HG02885 (cell line): ENCODE data around the gene GLIPR1L1.
"Not testable (repeated sequence)": the region's sequence is repeated elsewhere in the genome, so short reads cannot be mapped to it uniquely, and the experiment has no call there.

Source experiments
- ATAC-seq: cut with Tn5 transposase; IDR thresholded peaks from one replicate; pipeline ENCODE4 v1.9.1; 2021; ENCODE audit warnings: mild to moderate bottlenecking; ENCODE audit not compliant: unreplicated experiment, poor library complexity

Gene GLIPR1L1

DNA sequence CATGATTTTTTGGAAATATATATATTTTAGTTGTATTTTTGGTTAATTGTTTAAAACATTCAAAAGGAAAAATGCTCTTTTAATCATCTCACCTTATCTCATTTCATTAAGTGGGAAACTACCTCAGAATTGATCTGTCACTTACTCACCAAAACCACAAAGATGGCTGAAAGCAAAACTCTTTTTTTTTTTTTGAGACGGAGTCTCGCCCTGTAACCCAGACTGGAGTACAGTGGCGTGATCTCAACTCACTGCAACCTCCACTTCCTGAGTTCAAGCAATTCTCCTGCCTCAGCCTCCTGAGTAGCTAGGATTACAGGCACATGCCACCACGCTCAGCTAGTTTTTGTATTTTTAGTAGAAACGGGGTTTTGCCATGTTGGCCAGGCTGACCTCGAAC is 11.7 kb downstream of the GLIPR1L1 start:
- not testable (repeated sequence) for ATAC-seq

DNA sequence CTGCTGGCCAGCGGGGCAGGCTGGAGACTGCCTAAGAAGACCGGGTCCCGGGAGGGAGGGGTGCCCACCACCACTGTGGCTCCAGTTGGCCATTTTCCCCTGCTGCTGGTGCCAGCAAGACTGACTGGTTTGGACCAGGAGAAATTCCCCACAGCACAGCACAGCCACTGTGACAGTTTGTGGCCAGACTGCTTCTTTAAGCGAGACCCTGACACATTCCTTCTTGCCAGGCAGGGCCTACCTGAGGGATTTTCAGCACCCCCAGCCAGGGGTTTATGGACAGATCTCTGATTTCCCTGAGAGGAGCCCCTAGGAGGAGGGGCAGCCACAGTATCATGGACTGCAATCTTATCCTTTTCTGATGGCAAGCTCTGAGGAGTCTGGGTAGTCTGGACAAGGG is 15.5 kb downstream of the GLIPR1L1 start:
- no peak for ATAC-seq

DNA sequence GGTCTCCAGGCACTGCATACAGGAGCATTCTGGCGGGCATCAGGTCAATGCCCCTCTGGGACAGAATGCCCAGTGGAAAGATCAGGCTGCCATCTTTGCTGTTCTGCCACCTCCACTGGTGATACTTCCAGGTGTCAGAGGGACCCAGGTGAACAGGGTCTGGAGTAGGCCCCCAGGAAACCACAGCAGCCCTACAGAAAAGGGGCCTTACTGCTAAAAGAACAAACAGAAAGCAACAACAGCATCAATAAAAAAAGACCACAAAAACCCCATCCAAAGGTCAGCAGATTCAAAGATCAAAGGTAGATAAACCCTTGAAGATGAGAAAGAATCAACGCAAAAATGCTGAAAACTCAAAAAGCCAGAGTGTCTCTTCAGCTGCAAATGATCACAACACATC is 15.9 kb downstream of the GLIPR1L1 start:
- ATAC-seq, result no peak

DNA sequence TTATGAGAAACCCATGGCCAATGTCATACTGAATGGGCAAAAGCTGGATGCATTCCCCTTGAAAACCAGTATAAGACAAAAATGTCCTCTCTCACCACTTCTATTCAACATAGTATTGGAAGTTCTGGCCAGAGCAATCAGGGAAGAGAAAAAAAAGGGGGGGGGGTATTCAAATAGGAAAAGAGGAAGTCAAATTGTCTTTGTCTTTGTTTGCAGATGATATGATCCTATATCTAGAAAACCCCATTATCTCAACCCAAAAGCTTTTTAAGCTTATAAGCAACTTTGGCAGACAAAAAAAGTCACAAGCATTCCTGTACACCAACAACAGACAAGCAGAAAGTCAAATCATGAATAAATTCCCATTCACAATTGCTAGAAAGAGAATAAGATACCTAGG is 19.5 kb downstream of the GLIPR1L1 start:
- no peak for ATAC-seq

DNA sequence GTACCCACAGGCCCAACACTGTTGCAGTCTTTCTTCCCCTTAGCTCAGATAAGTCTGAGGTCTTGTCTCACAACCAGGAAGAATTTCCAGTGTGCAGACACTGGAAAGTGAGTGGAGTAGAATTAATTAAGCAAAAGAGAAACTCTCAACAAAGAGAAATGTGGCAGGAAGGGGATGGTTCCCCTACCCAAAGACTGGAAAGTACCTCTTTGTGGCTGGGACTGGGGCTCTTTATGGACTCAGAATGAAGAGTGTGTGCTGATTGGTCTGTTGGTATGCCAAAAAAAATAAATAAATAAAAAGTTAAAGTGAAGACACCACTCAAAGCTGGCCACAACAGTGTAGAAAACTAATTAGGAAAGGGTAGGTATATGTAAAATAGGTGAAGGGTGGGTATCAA is 26.4 kb downstream of the GLIPR1L1 start:
- ATAC-seq, result no peak

DNA sequence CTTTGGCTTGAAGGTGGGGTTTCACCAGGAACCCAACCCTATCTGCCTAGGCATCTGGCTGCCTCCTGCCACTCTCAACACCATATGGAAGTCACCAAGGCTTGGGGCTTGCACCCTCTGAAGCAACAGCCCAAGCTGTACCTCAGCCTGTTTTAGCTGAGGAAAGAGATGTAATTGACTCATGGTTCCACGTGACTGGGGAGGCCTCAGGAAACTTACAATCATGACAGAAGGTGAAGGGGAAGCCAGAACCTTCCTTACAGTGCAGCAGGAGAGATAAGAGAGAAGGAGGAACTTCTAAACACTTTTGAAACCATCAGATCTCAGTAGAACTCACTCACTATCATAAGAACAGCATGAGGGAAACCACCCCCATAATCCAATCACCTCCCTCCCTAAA is 26.9 kb downstream of the GLIPR1L1 start:
- ATAC-seq, result no peak

DNA sequence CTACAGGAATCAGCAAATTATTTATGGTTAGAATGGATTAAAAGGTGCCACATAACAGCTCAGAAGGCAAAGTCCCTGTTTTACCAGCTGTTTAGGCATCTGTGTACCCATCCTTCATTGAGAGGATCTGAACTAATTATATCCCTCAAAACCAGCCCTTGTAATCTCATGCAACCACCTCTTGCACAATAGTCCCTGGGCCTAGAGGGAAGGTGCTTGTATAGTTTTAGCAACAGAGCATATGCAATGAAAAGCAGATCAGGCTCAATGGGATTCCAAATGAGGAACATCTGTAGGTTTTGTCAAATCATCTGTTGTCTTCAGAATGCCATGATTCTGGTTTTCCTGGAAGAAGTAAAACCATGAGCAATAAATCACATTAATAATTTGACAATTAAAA is 30.4 kb downstream of the GLIPR1L1 start:
- no peak for ATAC-seq

DNA sequence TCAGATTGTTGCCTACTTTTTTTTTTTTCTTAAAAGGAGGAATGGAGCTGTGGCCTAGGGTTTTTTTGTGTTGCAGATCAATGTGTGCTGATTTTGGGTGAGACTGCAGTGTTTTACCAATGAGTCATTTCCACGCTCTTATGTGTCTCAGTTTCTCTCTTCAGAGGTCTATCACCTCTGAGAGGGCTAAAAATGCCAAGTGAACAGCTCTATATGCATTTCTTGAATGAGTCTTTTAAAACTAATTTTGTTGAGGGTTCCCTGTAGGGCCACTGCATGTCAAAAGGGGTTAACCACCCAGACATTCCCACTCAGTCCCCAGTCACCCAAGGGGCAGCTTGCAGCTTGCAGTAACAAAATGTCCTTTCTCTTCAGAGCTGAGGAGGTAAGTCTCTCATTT is 32.2 kb downstream of the GLIPR1L1 start:
- ATAC-seq, result peak; percentile 73

DNA sequence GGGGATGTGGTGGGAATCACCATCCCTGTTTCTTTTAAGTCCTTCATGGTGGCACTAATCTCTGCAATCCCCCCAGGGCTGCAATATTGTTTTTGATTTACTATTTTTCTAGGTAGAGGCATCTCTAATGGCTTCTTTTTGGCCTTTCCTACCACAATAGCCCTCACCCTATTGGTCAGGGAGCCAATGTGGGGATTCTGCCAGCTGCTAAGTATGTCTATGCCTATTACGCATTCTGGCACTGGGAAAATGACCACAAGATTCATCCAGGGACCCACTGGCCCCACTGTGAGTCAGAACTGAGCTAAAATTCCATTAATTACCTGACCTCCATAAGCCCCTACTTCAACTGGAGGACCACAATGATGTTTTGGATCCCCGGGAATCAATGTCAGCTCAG is 40.5 kb downstream of the GLIPR1L1 start:
- no peak for ATAC-seq

DNA sequence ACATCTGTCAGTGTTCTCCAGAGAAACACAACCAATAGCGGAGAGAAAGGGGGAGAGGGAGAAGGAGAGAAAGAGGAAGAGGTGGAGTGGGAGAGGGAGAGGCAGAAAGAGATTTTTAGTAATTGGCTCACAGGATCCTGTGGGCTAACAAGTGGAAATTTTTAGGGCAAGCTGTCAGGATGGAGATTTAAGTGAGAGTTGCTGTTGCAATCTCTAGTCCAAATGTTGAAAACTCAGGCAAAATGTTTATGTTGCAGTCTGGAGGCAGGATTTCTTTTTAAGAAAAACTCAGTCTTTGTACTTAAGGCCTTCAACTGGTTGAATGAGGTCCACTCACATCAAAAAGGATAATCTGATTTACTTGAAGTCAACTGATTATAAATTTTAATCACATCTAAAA is 43.9 kb downstream of the GLIPR1L1 start:
- no peak for ATAC-seq

DNA sequence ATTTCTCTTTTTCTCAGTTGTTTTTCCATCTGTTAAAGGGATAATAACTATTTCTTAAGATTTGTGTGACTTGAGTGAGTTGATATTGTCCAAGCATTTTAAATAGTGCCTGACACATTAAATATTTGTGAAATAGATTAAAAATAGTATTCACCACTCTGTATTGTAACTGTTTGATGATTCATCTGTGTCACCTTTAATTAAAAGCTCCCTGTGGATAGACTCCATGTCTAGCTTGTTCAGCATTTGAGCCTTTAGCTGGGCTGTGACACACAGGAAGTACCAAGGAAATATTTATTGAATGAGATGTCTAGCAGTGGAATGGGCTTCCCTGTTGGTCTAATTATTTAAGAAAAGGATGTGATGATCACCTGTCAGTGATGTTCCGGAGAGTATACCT is 54.6 kb downstream of the GLIPR1L1 start:
- ATAC-seq, result no peak

DNA sequence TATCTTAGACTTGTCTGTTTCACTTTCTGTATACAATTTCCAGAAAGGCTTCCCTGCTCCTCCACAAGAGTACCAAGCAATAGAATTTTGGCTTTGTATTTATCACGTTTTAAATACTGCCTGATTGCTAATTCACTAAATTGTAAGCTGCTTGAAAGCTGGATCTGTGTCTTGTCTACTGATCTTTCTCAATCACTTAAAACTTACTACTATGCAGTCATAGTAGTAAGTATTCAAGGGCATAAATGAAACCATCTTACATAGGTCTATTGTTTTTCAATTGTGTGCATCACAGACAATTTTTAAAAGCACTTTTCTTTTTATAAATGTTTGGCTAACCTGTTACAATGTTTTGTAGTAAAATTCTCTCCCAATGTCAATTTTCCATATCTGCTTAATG is 55.2 kb downstream of the GLIPR1L1 start:
- no peak for ATAC-seq

DNA sequence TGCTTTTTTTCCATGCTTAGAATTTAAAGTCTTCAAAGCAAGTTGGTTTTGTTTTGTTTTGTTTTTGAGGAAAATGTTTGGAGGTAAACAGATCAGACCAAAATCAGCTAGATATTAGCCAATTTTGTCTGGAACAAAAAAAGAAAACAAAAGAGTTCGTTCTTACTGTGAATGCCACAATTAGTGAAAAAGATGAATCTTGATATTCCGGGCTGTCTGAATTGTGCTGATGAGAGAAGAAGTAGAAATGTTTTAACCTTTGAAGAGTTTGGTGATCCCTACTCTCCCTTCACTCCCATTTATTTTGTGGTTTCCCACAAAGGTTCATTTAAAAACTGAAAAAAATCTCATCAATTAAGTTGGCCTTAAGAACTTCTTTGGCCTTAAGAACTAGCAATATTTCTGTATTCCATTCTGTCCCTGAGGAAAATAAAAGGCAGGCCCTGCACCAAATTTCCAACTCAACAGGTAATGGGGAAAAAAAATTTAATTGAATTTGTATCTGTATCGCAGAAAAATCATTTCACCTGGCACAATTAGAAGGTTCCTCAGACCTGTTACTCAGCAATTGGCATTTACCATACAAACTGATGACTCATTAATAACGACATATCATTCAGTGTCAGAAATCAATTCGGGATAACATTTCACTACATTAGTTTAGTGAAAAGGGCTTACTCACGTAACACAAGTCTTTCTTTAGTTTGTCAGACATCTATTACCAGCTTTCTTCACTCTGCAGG is 55.9 kb downstream of the GLIPR1L1 start:
- ATAC-seq, result no peak

DNA sequence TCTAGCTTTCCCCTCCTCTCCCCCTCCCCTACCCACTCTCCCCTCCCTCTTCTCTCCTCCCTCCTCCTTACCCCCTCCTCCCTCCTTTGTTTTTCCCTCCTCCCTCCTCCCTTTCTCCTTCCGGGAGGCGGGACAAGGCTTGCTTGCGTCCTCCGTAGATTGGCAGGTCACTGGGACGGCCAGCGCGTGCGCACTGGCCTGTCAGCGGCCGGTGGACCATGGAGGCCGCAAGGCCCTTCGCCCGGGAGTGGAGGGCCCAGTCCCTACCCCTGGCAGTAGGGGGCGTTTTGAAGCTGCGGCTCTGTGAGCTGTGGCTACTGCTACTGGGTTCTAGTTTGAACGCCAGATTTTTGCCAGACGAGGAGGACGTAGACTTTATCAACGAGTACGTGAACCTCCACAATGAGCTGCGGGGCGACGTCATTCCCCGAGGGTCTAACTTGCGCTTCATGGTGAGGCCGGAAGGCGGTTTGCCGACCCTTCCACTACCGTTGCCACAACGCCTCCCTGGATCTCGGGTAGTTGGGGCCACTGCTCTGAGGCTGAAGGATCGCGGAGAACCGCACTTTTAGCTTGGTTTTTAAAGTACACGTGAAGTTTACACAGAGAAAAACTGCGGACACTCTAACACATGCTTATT is 56.5 kb downstream of the GLIPR1L1 start, which contains the start of gene GLIPR1L2:
GLIPR1L2 (plus strand) TSS at position 191 of the 640 bp plus-strand sequence; CDS start at position 219, 28 bp downstream.
- peak; percentile 96 for ATAC-seq

DNA sequence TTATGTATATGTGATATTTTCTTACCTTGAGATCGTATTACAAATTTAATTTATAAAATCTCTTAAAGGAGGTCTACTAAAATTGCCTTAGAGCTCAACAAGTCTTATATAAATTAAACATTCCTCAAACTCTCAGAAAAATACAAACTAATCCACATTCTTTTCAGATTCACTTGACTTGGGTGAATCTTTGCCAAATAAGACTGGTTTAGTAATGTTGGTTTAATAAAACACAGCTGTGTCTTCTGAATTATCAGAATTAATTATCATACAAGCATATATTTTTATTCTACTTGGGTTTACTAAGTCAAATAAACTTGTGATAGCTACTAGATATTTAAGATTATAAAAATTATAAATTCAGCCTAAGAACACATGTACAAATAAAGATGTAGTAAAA is 69.8 kb downstream of the GLIPR1L1 start:
- ATAC-seq, result no peak

DNA sequence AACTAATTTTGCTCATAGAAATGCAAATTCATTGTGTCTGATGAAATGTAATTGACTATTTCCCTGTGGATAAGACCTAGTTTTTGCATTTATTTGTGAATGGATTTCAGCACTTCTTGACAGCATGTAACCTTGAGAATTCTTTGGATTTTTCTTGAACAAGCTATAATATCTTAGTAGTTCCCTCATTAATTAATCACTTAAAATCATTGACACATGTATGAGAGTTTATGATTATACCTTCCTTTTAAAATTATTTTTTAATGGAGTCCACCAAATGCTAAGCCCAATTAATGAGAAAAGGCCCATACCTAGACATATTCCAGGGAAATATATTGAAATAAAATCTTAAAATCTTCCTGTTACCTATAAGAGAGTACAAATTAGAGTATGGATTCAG is 73.2 kb downstream of the GLIPR1L1 start:
- ATAC-seq, result no peak

DNA sequence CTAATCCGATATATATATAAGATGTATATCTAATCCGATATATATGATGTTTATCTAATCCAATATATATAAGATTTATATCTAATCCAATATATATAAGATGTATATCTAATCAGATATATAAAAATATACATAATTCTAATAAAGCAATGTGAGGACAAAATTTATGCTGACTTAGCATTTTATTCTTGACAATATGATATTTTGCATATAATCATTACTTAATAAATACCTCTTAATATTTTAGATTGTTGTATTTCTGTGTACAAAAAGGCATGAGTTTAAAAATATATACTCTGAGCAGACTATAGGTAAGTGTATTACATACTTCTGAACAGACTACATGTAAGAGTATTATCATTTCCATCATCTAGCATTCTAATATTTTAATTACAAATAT is 75.4 kb downstream of the GLIPR1L1 start:
- ATAC-seq, result no peak

DNA sequence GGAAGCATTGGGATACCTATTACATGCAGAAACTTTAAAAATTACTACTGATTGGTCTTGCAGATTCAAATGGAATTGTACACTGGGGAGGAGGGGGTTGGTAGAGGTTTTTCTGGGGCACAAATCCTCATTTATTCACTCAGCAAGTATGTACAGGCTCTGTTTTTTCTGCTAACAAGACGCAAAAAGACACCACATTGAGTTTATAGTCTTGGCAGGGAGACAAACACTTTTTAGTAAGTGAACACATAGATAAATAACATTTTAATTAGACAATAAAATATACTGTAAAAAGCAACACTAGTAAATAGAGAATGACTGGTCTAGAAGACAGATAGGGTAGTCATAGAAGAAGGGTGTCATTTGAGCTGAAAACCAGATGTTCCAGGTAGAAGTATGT is 80.2 kb downstream of the GLIPR1L1 start:
- ATAC-seq, result no peak

DNA sequence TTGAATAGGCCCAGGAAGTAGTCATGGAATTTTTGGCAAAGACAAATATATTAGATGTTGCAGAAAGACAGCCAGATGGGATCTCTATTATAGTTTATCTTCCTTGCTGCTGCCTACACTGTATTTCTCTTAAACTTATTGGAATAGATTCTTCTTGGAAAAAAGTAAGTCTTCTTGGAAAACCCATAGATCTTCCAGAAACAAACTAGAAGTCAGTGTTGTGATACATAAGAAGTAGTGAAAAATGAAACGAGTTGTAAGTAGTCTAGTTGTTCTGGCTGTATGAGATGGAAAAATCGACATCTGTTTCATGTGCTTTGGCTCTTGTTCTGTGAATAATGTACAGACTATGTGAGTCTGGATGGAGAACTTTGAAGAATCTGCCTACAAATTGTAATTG is 85.4 kb downstream of the GLIPR1L1 start:
- no peak for ATAC-seq
